Gastrocnemius medialis (tissue), 4 donors: ENCODE measurements around the gene TPK1. TPM values are rescaled to one million over a fixed set of nuclear protein-coding genes. Genes with fewer than 3 reads are reported as not detected.

Experiments used
- ATAC-seq, 2 donors: fragments of 150-250 bp; one replicate each; pipeline ENCODE4 v1.9.1; 2016
- DNase-seq, 2 donors: peaks; one replicate each; pipeline ENCODE4 v3.0.0-alpha.2; 2019
- H3K27ac ChIP-seq, 4 donors: fragments of 200-600 bp; sonication (generic); 1 replicate in 1 of 4; 2 replicates in 3 of 4; pipeline ENCODE4 v1.5.1; 2016 to 2018; ENCODE audit warnings: mild to moderate bottlenecking in 2 of 4, moderate library complexity in 1 of 4
- H3K27me3 ChIP-seq, 3 donors: fragments of 200-600 bp; sonication (generic) in 2 of 3; 1 replicate in 1 of 3; 2 replicates in 2 of 3; pipeline versions ENCODE4 v1.5.1 to v1.6.0; 2016 to 2019; ENCODE audit warnings: mild to moderate bottlenecking in 1 of 3, moderate library complexity in 1 of 3
- H3K36me3 ChIP-seq, 2 donors: fragments of 200-600 bp; sonication (generic) in 1 of 2; one replicate each; pipeline ENCODE4 v1.5.1; 2017 to 2018
- H3K4me1 ChIP-seq, 2 donors: fragments of 200-600 bp; sonication (generic) in 1 of 2; one replicate each; pipeline ENCODE4 v1.5.1; 2016 to 2017; ENCODE audit warnings: mild to moderate bottlenecking in 2 of 2
- H3K4me3 ChIP-seq, 4 donors: fragments of 200-600 bp; sonication (generic) in 3 of 4; 1 replicate in 1 of 4; 2 replicates in 3 of 4; pipeline ENCODE4 v1.5.1; 2016 to 2019; ENCODE audit warnings: mild to moderate bottlenecking in 2 of 4
- H3K9me3 ChIP-seq, 3 donors: fragments of 200-600 bp; sonication (generic) in 2 of 3; 1 replicate in 1 of 3; 2 replicates in 2 of 3; pipeline ENCODE4 v1.5.1; 2016 to 2019
- POLR2A ChIP-seq, 2 donors: fragments of 450-650 bp; IDR thresholded peaks; one replicate each; pipeline ENCODE4 v1.6.1; 2017; ENCODE audit warnings: antibody characterized with exemption in 2 of 2, mild to moderate bottlenecking in 2 of 2, moderate library complexity in 2 of 2
- in situ Hi-C, 4 donors: fragments of 200-750 bp; cut with MboI; loops; one replicate each; pipeline versions ENCODE4 v1.15.0 to v1.8.0; 2017; ENCODE audit warnings: low sequenced_read_pairs in 4 of 4
- intact Hi-C: fragments of 100-400 bp; cut with DNase I; formaldehyde crosslinking; loops from one replicate; pipeline ENCODE4 v1.15.1; 2023; ENCODE audit warnings: low total_unique reads
- total RNA-seq, 4 donors: library from RNA; depleted of rRNA; stranded (reverse); fragments of >200 nt; gene quantifications; one replicate each; pipeline versions ENCODE4 v1.1.0 to v1.2.3, GENCODE V29; 2016
- TF ChIP-seq, protein P1 (sequence below), 5 experiments: fragments of 450-650 bp in 3 of 5; fragments of 200-600 bp in 2 of 5; sonication (generic) in 2 of 5; IDR thresholded peaks in 4 of 5; conservative IDR thresholded peaks in 1 of 5; 1 replicate in 4 of 5; 2 replicates in 1 of 5; pipeline ENCODE4 v1.5.1; 2016 to 2019; ENCODE audit warnings: antibody characterized with exemption in 5 of 5, mild to moderate bottlenecking in 3 of 5, moderate library complexity in 3 of 5

TPK1 gene
- total RNA-seq, 4 donors from 2014 or later = 2.0 to 6.9 (median 2.7) TPM

DNA sequence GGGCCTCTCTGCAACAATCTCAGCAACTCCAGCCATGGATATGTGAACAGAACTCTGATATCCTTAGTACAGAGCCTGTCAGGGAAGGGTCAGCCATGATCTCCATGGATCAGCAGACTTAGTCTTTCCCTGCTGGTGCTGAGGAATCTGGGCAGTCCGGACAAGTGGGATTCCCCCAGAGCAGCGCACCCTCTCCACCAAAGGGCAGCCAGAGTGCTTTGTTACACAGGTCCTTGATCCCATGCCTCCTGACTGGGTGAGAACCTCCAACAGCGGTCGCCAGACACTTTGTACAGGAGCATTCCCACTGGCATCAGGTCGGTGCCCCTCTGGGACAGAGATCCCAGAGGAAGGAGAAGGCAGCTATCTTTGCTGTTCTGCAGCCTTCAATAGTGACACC is 38.9 kb downstream of the TPK1 start:
- ATAC-seq = no peak
- no peak overlapping the region for H3K4me3 ChIP-seq
- no peak for DNase-seq
- H3K36me3 ChIP-seq = no peaks in the 10 kb centered on the region
- H3K9me3 ChIP-seq = no peaks in the 10 kb centered on the region
- H3K27ac ChIP-seq = no peak overlapping the region
- H3K27me3 ChIP-seq = no peaks in the 10 kb centered on the region
- H3K4me1 ChIP-seq = no peaks in the 10 kb centered on the region
- intact Hi-C loops = no loop called here
- in situ Hi-C loops = no loop called here
- TF ChIP-seq, protein P1, sequence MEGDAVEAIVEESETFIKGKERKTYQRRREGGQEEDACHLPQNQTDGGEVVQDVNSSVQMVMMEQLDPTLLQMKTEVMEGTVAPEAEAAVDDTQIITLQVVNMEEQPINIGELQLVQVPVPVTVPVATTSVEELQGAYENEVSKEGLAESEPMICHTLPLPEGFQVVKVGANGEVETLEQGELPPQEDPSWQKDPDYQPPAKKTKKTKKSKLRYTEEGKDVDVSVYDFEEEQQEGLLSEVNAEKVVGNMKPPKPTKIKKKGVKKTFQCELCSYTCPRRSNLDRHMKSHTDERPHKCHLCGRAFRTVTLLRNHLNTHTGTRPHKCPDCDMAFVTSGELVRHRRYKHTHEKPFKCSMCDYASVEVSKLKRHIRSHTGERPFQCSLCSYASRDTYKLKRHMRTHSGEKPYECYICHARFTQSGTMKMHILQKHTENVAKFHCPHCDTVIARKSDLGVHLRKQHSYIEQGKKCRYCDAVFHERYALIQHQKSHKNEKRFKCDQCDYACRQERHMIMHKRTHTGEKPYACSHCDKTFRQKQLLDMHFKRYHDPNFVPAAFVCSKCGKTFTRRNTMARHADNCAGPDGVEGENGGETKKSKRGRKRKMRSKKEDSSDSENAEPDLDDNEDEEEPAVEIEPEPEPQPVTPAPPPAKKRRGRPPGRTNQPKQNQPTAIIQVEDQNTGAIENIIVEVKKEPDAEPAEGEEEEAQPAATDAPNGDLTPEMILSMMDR (IDR thresholded peaks at IDR 0.05 in 4 of 5, conservative IDR thresholded peaks at IDR 0.05 in 1 of 5) = no peak
- TF ChIP-seq POLR2A (IDR thresholded peaks at IDR 0.05) = no peak

DNA sequence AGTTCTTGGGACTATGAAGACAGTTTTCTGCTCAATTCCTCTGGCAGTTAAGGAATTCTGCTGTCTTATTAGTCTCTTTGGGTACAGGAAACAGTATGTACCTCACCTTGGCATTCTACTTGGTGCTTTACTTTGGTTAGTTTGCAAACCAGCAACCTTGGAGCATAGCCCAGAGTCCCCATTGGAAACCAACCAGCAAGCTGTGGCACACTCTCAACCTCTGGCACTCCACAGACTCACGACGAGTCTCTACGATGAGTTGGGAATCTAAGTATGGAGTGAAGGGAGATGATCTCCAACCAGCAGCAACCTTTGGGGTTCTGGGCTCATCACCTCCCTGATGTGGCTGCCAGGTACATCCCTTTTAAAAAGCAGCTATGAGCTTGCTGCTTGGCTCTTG is 43.8 kb downstream of the TPK1 start:
- Histone ChIP-seq H3K27ac (no peak overlapping the region), H3K4me3 (no peak overlapping the region), H3K27me3 (no peaks in the 10 kb centered on the region), H3K9me3 (no peaks in the 10 kb centered on the region), H3K36me3 (no peaks in the 10 kb centered on the region), H3K4me1 (no peaks in the 10 kb centered on the region)
- in situ Hi-C loops = no loop called here
- no peak for TF ChIP-seq POLR2A (IDR thresholded peaks at IDR 0.05)
- TF ChIP-seq, protein P1 (IDR thresholded peaks at IDR 0.05 in 4 of 5, conservative IDR thresholded peaks at IDR 0.05 in 1 of 5) = no peak
- DNase-seq (no peak), ATAC-seq (no peak)
- intact Hi-C loops = no loop called here

DNA sequence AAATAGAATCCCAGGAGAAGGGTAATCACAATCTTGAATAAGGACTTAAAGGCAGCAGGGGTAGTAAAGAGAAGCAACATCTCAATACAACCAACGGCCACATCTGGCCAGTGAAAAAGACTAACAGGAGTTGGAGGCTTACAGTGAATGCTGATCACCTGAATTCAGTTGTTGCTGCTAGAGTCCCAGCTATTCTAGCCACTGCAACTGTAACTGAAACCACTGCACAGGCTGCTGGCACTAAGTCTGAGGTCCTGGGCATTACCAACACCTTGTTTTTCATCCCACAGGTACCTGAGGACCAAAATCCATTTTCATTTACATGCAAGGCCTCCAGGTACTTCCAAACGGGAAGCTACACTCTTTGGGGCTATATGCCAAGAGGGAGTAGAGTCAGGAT is 44.4 kb downstream of the TPK1 start:
- DNase-seq (no peak), ATAC-seq (no peak)
- Histone ChIP-seq H3K27ac (no peak overlapping the region), H3K9me3 (no peaks in the 10 kb centered on the region), H3K4me3 (no peak overlapping the region), H3K36me3 (no peaks in the 10 kb centered on the region), H3K4me1 (no peaks in the 10 kb centered on the region), H3K27me3 (no peaks in the 10 kb centered on the region)
- in situ Hi-C loops (no loop called here), intact Hi-C loops (no loop called here)
- TF ChIP-seq, protein P1 (IDR thresholded peaks at IDR 0.05 in 4 of 5, conservative IDR thresholded peaks at IDR 0.05 in 1 of 5) = no peak
- no peak for TF ChIP-seq POLR2A (IDR thresholded peaks at IDR 0.05)

DNA sequence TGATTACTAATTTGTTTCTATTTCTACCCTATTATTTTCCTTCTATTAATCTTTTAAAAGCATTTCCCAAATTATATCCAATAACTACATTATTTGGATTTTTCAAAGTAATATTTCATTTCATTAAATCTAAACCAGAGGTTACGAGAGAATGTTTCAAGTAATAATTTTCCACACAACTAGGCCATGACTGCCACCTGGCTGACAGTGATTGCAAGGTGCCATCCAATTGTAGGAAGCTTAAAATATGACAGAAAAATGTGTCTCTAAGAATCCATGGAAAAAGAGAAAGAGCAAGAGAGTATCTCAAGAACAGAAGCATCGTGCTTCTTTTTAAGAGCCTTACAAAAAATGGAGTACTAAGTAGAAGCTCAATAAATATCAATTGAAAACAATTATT is 48.7 kb downstream of the TPK1 start:
- no peaks in the 10 kb centered on the region for H3K9me3 ChIP-seq
- H3K36me3 ChIP-seq = no peaks in the 10 kb centered on the region
- intact Hi-C loops (no loop called here), in situ Hi-C loops (no loop called here)
- TF ChIP-seq, protein P1 (IDR thresholded peaks at IDR 0.05 in 4 of 5, conservative IDR thresholded peaks at IDR 0.05 in 1 of 5) = no peak
- no peak for TF ChIP-seq POLR2A (IDR thresholded peaks at IDR 0.05)
- DNase-seq (no peak), ATAC-seq (no peak)
- H3K4me3 ChIP-seq = no peak overlapping the region
- peaks cover 0 to 12% of the 10 kb centered on the region in 2 donors for H3K4me1 ChIP-seq
- H3K27me3 ChIP-seq = no peaks in the 10 kb centered on the region
- no peak overlapping the region for H3K27ac ChIP-seq

DNA sequence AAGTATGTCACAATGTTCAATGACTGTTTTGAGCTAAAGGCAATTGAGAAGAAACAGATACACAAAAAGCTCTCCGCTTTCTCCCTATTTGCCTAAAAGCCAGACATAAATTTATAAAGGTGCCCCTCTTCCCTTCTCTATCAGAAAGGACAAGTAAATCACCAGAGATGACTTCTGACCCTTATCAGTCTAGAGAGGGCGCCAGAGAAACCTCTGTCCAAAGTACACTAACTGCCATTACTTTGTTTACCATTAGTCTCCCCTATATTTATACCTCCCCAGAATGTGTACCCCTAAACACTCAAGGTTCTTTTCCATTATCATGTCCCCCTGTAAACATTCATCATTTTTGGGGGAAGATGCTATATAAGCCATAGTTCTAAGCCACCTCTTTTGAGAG is 49.3 kb downstream of the TPK1 start:
- intact Hi-C loops = no loop called here
- Histone ChIP-seq H3K27ac (no peak overlapping the region), H3K4me3 (no peak overlapping the region), H3K9me3 (no peaks in the 10 kb centered on the region), H3K4me1 (peaks cover 0 to 12% of the 10 kb centered on the region in 2 donors), H3K27me3 (no peaks in the 10 kb centered on the region), H3K36me3 (no peaks in the 10 kb centered on the region)
- no peak for ATAC-seq
- TF ChIP-seq, protein P1 (IDR thresholded peaks at IDR 0.05 in 4 of 5, conservative IDR thresholded peaks at IDR 0.05 in 1 of 5) = no peak
- TF ChIP-seq POLR2A (IDR thresholded peaks at IDR 0.05) = no peak
- DNase-seq = no peak
- in situ Hi-C loops = no loop called here
